Esophagus muscularis mucosa (tissue), 4 donors: ENCODE measurements around the gene SND1. TPM values are rescaled to one million over a fixed set of nuclear protein-coding genes. Genes with fewer than 3 reads are reported as not detected.

ENCODE experiments used
- DNase-seq: peaks from one replicate; pipeline ENCODE4 v3.0.0-alpha.2; 2017; ENCODE audit errors: extremely low spot score
- H3K27ac ChIP-seq, 4 donors: fragments of 200-600 bp; sonication (generic); replicated peaks in 1 of 4; 1 replicate in 3 of 4; 2 replicates in 1 of 4; pipeline ENCODE4 v1.5.1; 2016 to 2019; ENCODE audit warnings: mild to moderate bottlenecking in 1 of 4
- H3K27me3 ChIP-seq, 4 donors: fragments of 200-600 bp; sonication (generic); one replicate each; pipeline versions ENCODE4 v1.5.1 to v1.6.0; 2016 to 2019
- H3K36me3 ChIP-seq, 4 donors: fragments of 200-600 bp; sonication (generic); one replicate each; pipeline ENCODE4 v1.5.1; 2016 to 2019
- H3K4me1 ChIP-seq, 4 donors: fragments of 200-600 bp; sonication (generic); one replicate each; pipeline ENCODE4 v1.5.1; 2016 to 2019
- H3K4me3 ChIP-seq, 4 donors: fragments of 200-600 bp; sonication (generic); 1 replicate in 2 of 4; 2 replicates in 2 of 4; pipeline ENCODE4 v1.5.1; 2016 to 2019; ENCODE audit warnings: mild to moderate bottlenecking in 4 of 4, moderate library complexity in 1 of 4
- H3K9me3 ChIP-seq, 4 donors: fragments of 200-600 bp; sonication (generic); 1 replicate in 3 of 4; 2 replicates in 1 of 4; pipeline ENCODE4 v1.5.1; 2016 to 2019
- CTCF ChIP-seq, 3 experiments: fragments of 200-600 bp in 2 of 3; fragments of 450-650 bp in 1 of 3; sonication (generic) in 2 of 3; IDR thresholded peaks; one replicate each; pipeline ENCODE4 v1.5.1; 2017 to 2019; ENCODE audit warnings: antibody characterized with exemption in 3 of 3, mild to moderate bottlenecking in 2 of 3, moderate library complexity in 1 of 3
- EP300 ChIP-seq: sonication (generic); formaldehyde crosslinking; IDR thresholded peaks from one replicate; pipeline ENCODE4 v1.6.1; 2017; ENCODE audit warnings: antibody characterized with exemption
- POLR2A ChIP-seq: fragments of 450-650 bp; IDR thresholded peaks from one replicate; pipeline ENCODE4 v1.6.1; 2017; ENCODE audit warnings: antibody characterized with exemption, moderate library complexity, mild to moderate bottlenecking, low read depth
- POLR2AphosphoS5 ChIP-seq, 2 donors: sonication (generic); formaldehyde crosslinking; IDR thresholded peaks; one replicate each; pipeline ENCODE4 v1.6.1; 2017; ENCODE audit warnings: antibody characterized with exemption in 2 of 2
- whole genome bisulfite sequencing: methylation state at CpG from one replicate; pipeline ENCODE4 v1.1.5; 2018; 5-methylcytosine and 5-hydroxymethylcytosine counted together
- intact Hi-C: fragments of 100-400 bp; cut with DNase I; formaldehyde crosslinking; loops from one replicate; pipeline ENCODE4 v1.15.1; 2023
- total RNA-seq, 4 donors: library from RNA; depleted of rRNA; stranded (reverse); fragments of >200 nt; gene quantifications; one replicate each; pipeline versions ENCODE4 v1.1.0 to v1.2.1, GENCODE V29; 2016

SND1 gene
- total RNA-seq, 4 donors from 2014 or later = 71.4 to 91.2 (median 81.3) TPM

- intact Hi-C loops = no loop called here
- Histone ChIP-seq H3K27me3 (no peaks in the 10 kb centered on the region), H3K4me3 (no peak overlapping the region), H3K4me1 (peaks cover 0 to 42% (median 27%) of the 10 kb centered on the region in 4 donors), H3K9me3 (no peaks in the 10 kb centered on the region), H3K27ac (no peak overlapping the region), H3K36me3 (peaks cover 0 to 4% (median 0%) of the 10 kb centered on the region in 4 donors)
- no peak for TF ChIP-seq CTCF (IDR thresholded peaks at IDR 0.05)
- no peak for TF ChIP-seq POLR2AphosphoS5 (IDR thresholded peaks at IDR 0.05)
- no peak for TF ChIP-seq EP300
- no peak for TF ChIP-seq POLR2A
- 67% methylated on average over 6 of the region's 6 CpGs for WGBS
- DNase-seq = no peak
Observed at GRCh38 chr7:127904670-127904985, 252.6 kb downstream of the SND1 start.

DNA sequence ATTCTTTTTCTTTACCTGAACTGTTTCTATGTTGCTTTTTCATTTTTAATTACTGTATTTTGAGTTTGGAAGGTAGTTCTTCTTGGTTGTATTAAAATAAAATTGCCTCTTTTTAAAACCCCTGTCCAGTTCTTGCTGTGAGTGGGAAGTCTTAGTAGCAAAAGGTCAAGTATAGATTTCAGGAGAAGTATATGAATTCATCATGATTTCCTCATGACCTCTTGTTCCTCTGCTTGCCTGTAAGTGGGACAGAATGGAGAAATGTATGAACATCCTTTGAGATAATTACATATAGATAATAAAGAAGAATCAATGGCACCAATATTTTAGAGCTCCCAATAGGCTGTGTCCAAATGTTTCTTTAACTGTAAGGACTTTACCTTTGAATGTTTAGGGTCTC, 253.0 kb downstream of the SND1 start:
- no peak for DNase-seq
- H3K4me3 ChIP-seq = no peak overlapping the region
- H3K9me3 ChIP-seq = no peaks in the 10 kb centered on the region
- TF ChIP-seq EP300 = no peak
- TF ChIP-seq POLR2A = no peak
- TF ChIP-seq POLR2AphosphoS5 (IDR thresholded peaks at IDR 0.05) = no peak
- TF ChIP-seq CTCF (IDR thresholded peaks at IDR 0.05) = no peak
- no peaks in the 10 kb centered on the region for H3K27me3 ChIP-seq
- peaks cover 0 to 4% (median 0%) of the 10 kb centered on the region in 4 donors for H3K36me3 ChIP-seq
- H3K4me1 ChIP-seq = peaks cover 0 to 42% (median 26%) of the 10 kb centered on the region in 4 donors
- H3K27ac ChIP-seq = no peak overlapping the region
- intact Hi-C loops = no loop called here

- H3K36me3 ChIP-seq = peaks cover 0 to 4% (median 0%) of the 10 kb centered on the region in 4 donors
- H3K4me3 ChIP-seq = no peak overlapping the region
- H3K27ac ChIP-seq = no peak overlapping the region
- no peaks in the 10 kb centered on the region for H3K9me3 ChIP-seq
- DNase-seq = no peak
- intact Hi-C loops = no loop called here
- WGBS = 88% methylated on average over 2 of the region's 2 CpGs
- no peaks in the 10 kb centered on the region for H3K27me3 ChIP-seq
- H3K4me1 ChIP-seq = peaks cover 0 to 35% (median 19%) of the 10 kb centered on the region in 4 donors
- TF ChIP-seq EP300 = no peak
- no peak for TF ChIP-seq POLR2A
- TF ChIP-seq POLR2AphosphoS5 (IDR thresholded peaks at IDR 0.05) = no peak
- no peak for TF ChIP-seq CTCF (IDR thresholded peaks at IDR 0.05)
Observed at GRCh38 chr7:127905491-127906330, 253.7 kb downstream of the SND1 start.

DNA sequence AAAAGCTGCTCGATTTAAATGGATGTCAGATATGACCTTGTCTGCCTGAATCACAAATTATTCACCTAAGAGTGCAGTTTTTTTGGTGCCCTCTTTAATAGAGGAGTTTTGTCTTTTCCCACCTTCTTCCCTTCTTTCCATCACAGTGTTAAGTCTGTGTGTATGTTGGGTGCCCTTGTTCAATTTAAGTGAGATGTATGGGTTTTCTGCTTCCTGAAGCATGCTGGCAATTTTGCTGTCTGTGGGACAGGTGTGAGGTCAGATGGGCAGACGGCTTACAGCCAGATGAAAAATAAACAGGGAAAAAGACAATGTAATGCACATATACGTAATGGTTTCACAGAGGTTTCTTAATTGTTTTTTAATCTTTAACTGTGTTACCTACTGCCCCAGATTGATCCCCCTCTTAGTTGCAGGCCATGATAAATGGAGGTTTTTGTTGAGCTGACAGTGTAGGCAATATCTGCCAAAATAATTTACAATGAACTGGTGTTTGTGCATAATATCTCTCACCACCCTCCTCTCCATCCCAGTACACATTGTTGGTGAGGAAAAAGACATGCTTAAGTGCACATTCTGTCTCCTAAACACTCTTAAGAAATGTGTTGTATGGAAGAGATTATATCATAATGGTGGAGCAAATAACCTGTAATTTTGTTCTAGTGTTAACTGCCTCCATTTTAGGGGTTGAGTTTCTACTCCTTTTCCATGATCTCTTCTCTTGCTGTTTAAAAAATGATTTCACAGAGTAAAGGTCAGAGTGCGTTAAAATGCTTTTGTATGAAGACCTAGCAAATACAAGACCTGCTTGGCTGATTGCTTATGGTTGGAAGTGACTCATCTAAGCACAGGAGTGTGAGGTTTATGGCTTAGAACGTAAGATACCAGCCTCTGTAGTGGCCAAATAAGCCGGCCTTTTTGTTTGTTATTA, 255.4 kb downstream of the SND1 start:
- WGBS = 86% methylated on average over 6 of the region's 6 CpGs
- Histone ChIP-seq H3K27me3 (no peaks in the 10 kb centered on the region), H3K4me3 (no peak overlapping the region), H3K9me3 (no peaks in the 10 kb centered on the region), H3K4me1 (peaks cover 0 to 21% (median 8%) of the 10 kb centered on the region in 4 donors), H3K27ac (no peak overlapping the region), H3K36me3 (peaks cover 0 to 4% (median 0%) of the 10 kb centered on the region in 4 donors)
- intact Hi-C loops = no loop called here
- TF ChIP-seq CTCF (IDR thresholded peaks at IDR 0.05) = no peak
- no peak for TF ChIP-seq POLR2A
- TF ChIP-seq POLR2AphosphoS5 (IDR thresholded peaks at IDR 0.05) = no peak
- no peak for TF ChIP-seq EP300
- DNase-seq = no peak
